ENCODE data around the gene LAMB3.

Gene LAMB3

DNA sequence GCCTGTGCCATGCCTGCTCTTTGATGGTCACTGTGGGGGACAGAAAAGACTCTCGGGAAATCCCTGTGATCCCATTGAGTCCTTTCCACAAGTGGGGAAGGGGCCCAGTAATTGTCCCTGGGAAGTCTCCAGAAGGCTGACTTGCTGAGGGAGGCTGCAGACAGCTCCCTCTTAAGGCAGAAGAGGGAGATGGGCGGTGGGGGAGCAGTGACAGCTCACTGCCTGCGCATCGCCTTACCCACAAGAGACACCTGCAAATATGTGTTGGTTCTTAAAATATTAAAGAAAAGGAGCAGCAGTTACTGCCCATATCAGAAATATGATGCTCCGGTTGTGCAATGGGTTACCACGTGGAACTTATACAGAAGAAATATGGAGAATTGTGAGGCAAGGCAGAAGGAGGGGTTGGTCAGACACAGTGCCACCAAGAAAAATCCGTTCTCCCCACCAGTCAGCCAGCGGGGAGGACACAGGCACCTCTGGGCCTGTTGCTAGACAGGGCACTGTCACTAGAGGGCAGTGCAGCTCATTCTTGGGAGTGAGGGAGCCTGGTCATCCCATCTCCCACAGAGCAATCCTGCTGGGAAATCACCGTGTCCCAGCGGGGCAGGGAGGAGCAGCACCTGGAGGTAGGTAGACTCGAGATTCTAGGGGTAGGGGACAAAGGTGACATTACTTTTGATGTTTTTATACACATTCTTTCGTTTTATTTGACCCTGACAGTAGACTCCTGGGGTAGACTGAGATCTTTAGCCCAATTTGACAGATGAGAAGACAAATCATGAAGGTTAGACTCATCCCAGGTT lies 75.6 kb downstream of the LAMB3 start:
- Histone ChIP-seq H2AK5ac (ENCODE audit: low read length) (no peak overlapping the region), H3K4me3 (ENCODE audit: low read depth, low read length) (no peak overlapping the region), H3K9ac (ENCODE audit: low read length) (no peak overlapping the region), H3K4me1 (ENCODE audit: control insufficient read depth in 1 of 2, insufficient read depth in 2 of 2, low read length in 2 of 2) (peaks cover 0 to 3% of the 10 kb centered on the region in 2 experiments), H2BK12ac (ENCODE audit: low read length) (no peak overlapping the region), H3K4ac (ENCODE audit: low read depth, low read length) (no peak overlapping the region), H3K14ac (ENCODE audit: low read length) (no peak overlapping the region), H2BK5ac (ENCODE audit: low read depth, low read length, poor library complexity) (no peak overlapping the region), H3K27ac (ENCODE audit: low read depth, low read length) (no peak overlapping the region), H2AFZ (ENCODE audit: insufficient read depth, low read length, poor library complexity) (no peak overlapping the region), H3K18ac (ENCODE audit: low read length) (no peak overlapping the region), H3K27me3 (ENCODE audit: insufficient read depth, low read length) (no peaks in the 10 kb centered on the region), H4K12ac (ENCODE audit: low read depth, low read length) (no peak overlapping the region), H3K9me3 (ENCODE audit: insufficient read depth, low read depth, low read length) (no peaks in the 10 kb centered on the region), H3K79me2 (ENCODE audit: control insufficient read depth, insufficient read depth, low read length, poor library complexity) (no peaks in the 10 kb centered on the region), H4K8ac (ENCODE audit: low read depth, low read length) (no peak overlapping the region), H3K79me1 (ENCODE audit: low read length) (no peaks in the 10 kb centered on the region), H2BK120ac (ENCODE audit: insufficient read depth, low read length, poor library complexity) (no peak overlapping the region), H3K36me3 (ENCODE audit: control insufficient read depth in 1 of 2, insufficient read depth in 2 of 2, low read length in 2 of 2) (no peaks in the 10 kb centered on the region), H3K4me2 (ENCODE audit: low read length) (no peak overlapping the region), H4K91ac (ENCODE audit: low read depth, low read length) (no peak overlapping the region), H3K23ac (ENCODE audit: low read length) (no peak overlapping the region)
- no CpG with 5 or more reads among the region's 12 CpGs for WGBS (ENCODE audit: extremely low coverage, insufficient coverage, insufficient read length)
- DNase-seq, result peak; percentile 74 to 92

DNA sequence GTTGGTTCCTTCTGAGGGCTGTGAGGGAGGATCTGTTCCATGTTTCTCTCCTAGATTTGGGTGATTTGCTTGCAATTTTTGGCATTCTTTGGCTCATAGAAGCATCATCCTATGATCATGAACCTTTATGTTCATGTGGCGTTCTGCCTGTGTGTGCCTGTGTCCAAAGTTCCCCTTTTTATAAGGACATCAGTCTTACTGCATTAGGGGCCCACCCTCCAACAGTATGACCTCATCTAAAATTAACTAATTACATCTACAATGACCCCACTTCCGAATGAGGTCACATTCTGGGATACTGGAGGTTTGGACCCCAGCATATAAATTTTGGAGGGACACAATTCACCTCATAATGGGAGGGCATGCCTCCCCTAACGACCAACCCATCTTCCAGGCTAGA lies 81.5 kb downstream of the LAMB3 start:
- no peak overlapping the region for H4K12ac ChIP-seq (ENCODE audit: low read depth, low read length)
- no peak overlapping the region for H3K23ac ChIP-seq (ENCODE audit: low read length)
- H3K4ac ChIP-seq (ENCODE audit: low read depth, low read length), result no peak overlapping the region
- no peak overlapping the region for H2BK5ac ChIP-seq (ENCODE audit: low read depth, low read length, poor library complexity)
- H3K27me3 ChIP-seq (ENCODE audit: insufficient read depth, low read length), result no peaks in the 10 kb centered on the region
- no peak overlapping the region for H3K4me3 ChIP-seq (ENCODE audit: low read depth, low read length)
- DNase-seq, result no peak
- H2BK12ac ChIP-seq (ENCODE audit: low read length), result no peak overlapping the region
- H3K14ac ChIP-seq (ENCODE audit: low read length), result no peak overlapping the region
- H3K18ac ChIP-seq (ENCODE audit: low read length), result no peak overlapping the region
- no peaks in the 10 kb centered on the region for H3K4me1 ChIP-seq (ENCODE audit: control insufficient read depth in 1 of 2, insufficient read depth in 2 of 2, low read length in 2 of 2)
- H2AK5ac ChIP-seq (ENCODE audit: low read length), result no peak overlapping the region
- H2AFZ ChIP-seq (ENCODE audit: insufficient read depth, low read length, poor library complexity), result no peak overlapping the region
- H4K8ac ChIP-seq (ENCODE audit: low read depth, low read length), result no peak overlapping the region
- WGBS (ENCODE audit: extremely low coverage, insufficient coverage, insufficient read length), result no CpG with 5 or more reads among the region's 3 CpGs
- H3K9ac ChIP-seq (ENCODE audit: low read length), result no peak overlapping the region
- H3K27ac ChIP-seq (ENCODE audit: low read depth, low read length), result no peak overlapping the region
- no peak overlapping the region for H3K4me2 ChIP-seq (ENCODE audit: low read length)
- no peak overlapping the region for H2BK120ac ChIP-seq (ENCODE audit: insufficient read depth, low read length, poor library complexity)
- no peaks in the 10 kb centered on the region for H3K79me1 ChIP-seq (ENCODE audit: low read length)
- no peaks in the 10 kb centered on the region for H3K36me3 ChIP-seq (ENCODE audit: control insufficient read depth in 1 of 2, insufficient read depth in 2 of 2, low read length in 2 of 2)
- no peaks in the 10 kb centered on the region for H3K79me2 ChIP-seq (ENCODE audit: control insufficient read depth, insufficient read depth, low read length, poor library complexity)
- no peak overlapping the region for H4K91ac ChIP-seq (ENCODE audit: low read depth, low read length)
- no peaks in the 10 kb centered on the region for H3K9me3 ChIP-seq (ENCODE audit: insufficient read depth, low read depth, low read length)

DNA sequence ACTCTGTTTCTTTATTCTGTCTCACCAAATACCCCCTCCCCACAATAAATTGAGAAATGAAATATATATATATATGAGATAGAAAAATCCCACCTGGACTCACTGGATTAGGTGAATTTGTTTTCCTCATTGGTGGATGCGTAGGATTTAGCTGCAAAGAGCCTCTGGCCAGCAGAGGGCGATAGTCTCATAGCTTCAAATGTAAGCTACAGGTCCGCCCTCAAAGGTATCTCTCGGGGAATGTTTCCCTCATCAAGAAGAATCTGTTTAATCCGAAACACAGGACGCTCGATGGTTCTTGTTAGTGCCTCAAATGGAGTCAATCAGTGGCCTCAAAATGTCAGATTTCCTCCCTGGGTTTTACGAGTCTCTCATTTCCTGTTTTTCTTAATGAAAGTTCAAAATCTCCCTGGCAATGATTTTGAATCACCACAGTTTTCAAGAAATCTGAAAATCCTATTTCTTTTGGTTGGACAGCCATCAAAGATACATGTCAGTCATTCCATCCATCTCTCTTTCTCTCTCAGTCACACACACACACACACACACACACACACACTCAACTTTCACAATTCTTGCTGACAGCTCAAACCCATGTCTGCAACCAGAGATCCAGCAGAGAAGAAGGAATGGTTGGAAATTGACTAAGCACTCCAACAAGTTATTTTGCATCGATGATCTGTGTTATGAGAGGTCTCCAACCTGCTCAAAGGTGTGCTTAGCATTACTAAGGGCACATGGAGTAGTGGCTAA lies 82.6 kb downstream of the LAMB3 start:
- no peaks in the 10 kb centered on the region for H3K27me3 ChIP-seq (ENCODE audit: insufficient read depth, low read length)
- H2AK5ac ChIP-seq (ENCODE audit: low read length), result no peak overlapping the region
- H3K23ac ChIP-seq (ENCODE audit: low read length), result no peak overlapping the region
- no peak overlapping the region for H4K91ac ChIP-seq (ENCODE audit: low read depth, low read length)
- no peaks in the 10 kb centered on the region for H3K9me3 ChIP-seq (ENCODE audit: insufficient read depth, low read depth, low read length)
- H3K4me2 ChIP-seq (ENCODE audit: low read length), result no peak overlapping the region
- H3K36me3 ChIP-seq (ENCODE audit: control insufficient read depth in 1 of 2, insufficient read depth in 2 of 2, low read length in 2 of 2), result no peaks in the 10 kb centered on the region
- no peak overlapping the region for H3K18ac ChIP-seq (ENCODE audit: low read length)
- no peak overlapping the region for H3K9ac ChIP-seq (ENCODE audit: low read length)
- H2BK120ac ChIP-seq (ENCODE audit: insufficient read depth, low read length, poor library complexity), result no peak overlapping the region
- H3K4me1 ChIP-seq (ENCODE audit: control insufficient read depth in 1 of 2, insufficient read depth in 2 of 2, low read length in 2 of 2), result peaks cover 0 to 4% of the 10 kb centered on the region in 2 experiments
- no peak overlapping the region for H4K8ac ChIP-seq (ENCODE audit: low read depth, low read length)
- H3K4ac ChIP-seq (ENCODE audit: low read depth, low read length), result no peak overlapping the region
- H3K79me1 ChIP-seq (ENCODE audit: low read length), result no peaks in the 10 kb centered on the region
- no CpG with 5 or more reads among the region's 9 CpGs for WGBS (ENCODE audit: extremely low coverage, insufficient coverage, insufficient read length)
- no peak overlapping the region for H3K4me3 ChIP-seq (ENCODE audit: low read depth, low read length)
- H2AFZ ChIP-seq (ENCODE audit: insufficient read depth, low read length, poor library complexity), result no peak overlapping the region
- H3K27ac ChIP-seq (ENCODE audit: low read depth, low read length), result no peak overlapping the region
- H3K14ac ChIP-seq (ENCODE audit: low read length), result no peak overlapping the region
- no peak overlapping the region for H2BK5ac ChIP-seq (ENCODE audit: low read depth, low read length, poor library complexity)
- peak; percentile 82 to 95 for DNase-seq
- no peak overlapping the region for H2BK12ac ChIP-seq (ENCODE audit: low read length)
- no peak overlapping the region for H4K12ac ChIP-seq (ENCODE audit: low read depth, low read length)
- no peaks in the 10 kb centered on the region for H3K79me2 ChIP-seq (ENCODE audit: control insufficient read depth, insufficient read depth, low read length, poor library complexity)

DNA sequence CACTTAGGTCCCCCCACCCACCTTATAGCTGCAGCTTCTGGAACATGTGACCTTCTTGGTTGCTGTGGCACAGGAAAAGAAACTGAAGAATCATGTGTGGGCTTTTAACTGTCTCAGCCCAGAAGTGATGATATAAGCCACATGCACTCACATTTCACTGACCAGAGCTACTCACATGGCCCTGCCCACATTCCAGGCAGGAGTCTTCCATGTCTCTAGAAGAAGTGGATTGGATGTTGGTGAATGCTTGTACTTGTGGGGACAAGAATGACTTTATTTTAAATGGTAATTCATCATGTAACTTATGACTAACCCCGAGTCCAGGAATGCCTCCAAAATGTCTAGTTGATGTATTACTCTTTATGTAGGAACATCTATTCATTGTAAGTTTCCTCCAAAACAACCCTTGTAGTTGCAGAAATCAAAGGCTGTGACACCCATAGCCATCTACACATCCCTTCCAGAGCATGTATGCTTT lies 84.5 kb downstream of the LAMB3 start:
- Histone ChIP-seq H4K91ac (ENCODE audit: low read depth, low read length) (no peak overlapping the region), H3K9ac (ENCODE audit: low read length) (no peak overlapping the region), H2AK5ac (ENCODE audit: low read length) (no peak overlapping the region), H2BK120ac (ENCODE audit: insufficient read depth, low read length, poor library complexity) (no peak overlapping the region), H3K18ac (ENCODE audit: low read length) (no peak overlapping the region), H3K27me3 (ENCODE audit: insufficient read depth, low read length) (no peaks in the 10 kb centered on the region), H3K4me1 (ENCODE audit: control insufficient read depth in 1 of 2, insufficient read depth in 2 of 2, low read length in 2 of 2) (peaks cover 0 to 6% of the 10 kb centered on the region in 2 experiments), H2BK5ac (ENCODE audit: low read depth, low read length, poor library complexity) (no peak overlapping the region), H4K12ac (ENCODE audit: low read depth, low read length) (no peak overlapping the region), H3K4me2 (ENCODE audit: low read length) (no peak overlapping the region), H3K79me1 (ENCODE audit: low read length) (no peaks in the 10 kb centered on the region), H3K36me3 (ENCODE audit: control insufficient read depth in 1 of 2, insufficient read depth in 2 of 2, low read length in 2 of 2) (no peaks in the 10 kb centered on the region), H2BK12ac (ENCODE audit: low read length) (no peak overlapping the region), H4K8ac (ENCODE audit: low read depth, low read length) (no peak overlapping the region), H3K23ac (ENCODE audit: low read length) (no peak overlapping the region), H3K27ac (ENCODE audit: low read depth, low read length) (no peak overlapping the region), H3K4ac (ENCODE audit: low read depth, low read length) (no peak overlapping the region), H3K4me3 (ENCODE audit: low read depth, low read length) (no peak overlapping the region), H3K14ac (ENCODE audit: low read length) (no peak overlapping the region), H2AFZ (ENCODE audit: insufficient read depth, low read length, poor library complexity) (no peak overlapping the region), H3K79me2 (ENCODE audit: control insufficient read depth, insufficient read depth, low read length, poor library complexity) (no peaks in the 10 kb centered on the region), H3K9me3 (ENCODE audit: insufficient read depth, low read depth, low read length) (no peaks in the 10 kb centered on the region)
- WGBS (ENCODE audit: extremely low coverage, insufficient coverage, insufficient read length), result no CpG with 5 or more reads among the region's 1 CpG
- no peak for DNase-seq
